ENCODE measurements around the gene WDR86. TPM values are rescaled to one million over a fixed set of nuclear protein-coding genes. Genes with fewer than 3 reads are reported as not detected.

WDR86 gene
- total RNA-seq, 1 donor from 2014 or later: not detected

DNA sequence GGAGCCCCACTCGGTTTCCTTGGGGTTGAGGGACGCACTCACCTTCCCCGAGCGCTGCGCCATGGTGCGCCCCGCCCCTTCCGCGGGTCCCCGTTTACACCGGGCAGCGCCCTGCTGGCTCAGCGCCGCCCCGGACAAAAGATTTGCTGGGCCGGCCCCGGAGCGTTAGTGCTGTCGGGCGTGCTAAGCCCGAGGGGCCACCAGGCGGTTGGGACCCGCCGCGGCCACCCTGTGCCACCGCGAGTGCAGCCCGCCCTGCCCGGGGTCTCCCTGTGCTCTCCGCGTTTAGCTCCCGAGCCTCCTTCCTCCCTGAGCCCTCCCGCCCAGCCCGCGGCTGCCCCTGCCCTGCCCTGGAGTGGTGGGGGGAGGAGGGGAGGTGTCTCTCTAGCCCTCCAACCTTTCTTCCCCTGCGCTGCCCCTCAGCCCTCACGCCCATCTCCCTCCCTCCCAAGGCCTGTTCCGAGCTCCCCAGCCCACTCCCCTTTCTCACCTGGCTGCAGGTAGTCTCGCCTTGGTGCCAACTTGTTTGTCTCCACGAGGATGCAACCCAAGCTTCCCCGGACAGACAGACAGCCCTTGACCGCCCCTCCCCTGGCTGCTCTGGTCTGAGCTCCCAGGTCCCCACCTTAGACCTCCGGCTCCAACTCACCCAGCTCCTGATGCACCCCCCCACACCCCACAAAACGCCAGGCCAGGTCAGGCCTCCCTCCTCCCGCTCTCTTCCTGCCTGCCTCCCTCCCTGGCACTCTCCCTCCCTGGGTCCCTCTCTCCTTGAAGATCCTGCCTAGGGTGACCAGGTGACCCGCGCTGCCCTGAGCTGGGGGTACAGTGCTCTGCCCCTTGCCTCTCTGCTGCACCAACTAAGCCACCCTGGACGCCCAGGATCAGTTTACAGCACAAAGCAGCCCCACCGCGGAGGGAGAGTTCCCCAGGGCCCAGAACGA lies 30.3 kb upstream of the WDR86 start, which contains the start of gene CRYGN:
TSS of gene CRYGN (minus strand) at position 287 of the 944 bp plus-strand sequence. CDS start at position 63, 224 bp downstream.
- no peak for DNase-seq

- no peak for DNase-seq
Observed at GRCh38 chr7:151438864-151439601, 29.2 kb upstream of the WDR86 start.

DNA sequence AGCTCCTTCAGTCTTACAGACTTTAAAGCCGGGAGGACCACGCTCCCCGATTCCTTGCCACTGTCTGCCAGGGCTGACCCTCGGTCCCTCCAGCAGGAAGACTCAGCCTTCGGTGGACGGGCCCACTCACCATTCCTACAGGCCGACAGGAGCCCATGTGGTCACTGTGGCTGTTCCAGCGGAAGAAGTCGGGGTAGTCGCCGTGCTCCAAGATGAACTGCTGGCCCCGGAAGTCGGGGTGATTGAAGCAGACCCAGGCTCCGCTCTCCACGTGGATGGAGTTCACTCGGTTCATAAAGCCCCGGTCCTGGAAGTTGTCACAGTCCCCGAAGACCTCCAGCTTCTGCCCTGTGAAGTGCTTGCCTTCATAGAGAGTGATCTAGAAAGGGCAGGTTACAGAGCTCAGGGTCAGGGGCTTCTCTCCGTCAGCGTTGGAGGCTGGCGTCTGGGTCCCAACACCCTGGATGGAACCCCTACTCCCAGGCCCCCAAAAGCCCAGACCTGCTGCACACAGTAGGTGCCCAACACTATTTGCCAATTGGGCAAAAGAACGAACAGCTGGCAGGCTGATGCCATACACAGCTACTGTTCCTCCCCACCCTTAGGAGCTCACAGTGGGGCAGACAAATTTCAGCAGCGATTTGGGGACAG lies 28.2 kb upstream of the WDR86 start:
- DNase-seq: no peak

DNA sequence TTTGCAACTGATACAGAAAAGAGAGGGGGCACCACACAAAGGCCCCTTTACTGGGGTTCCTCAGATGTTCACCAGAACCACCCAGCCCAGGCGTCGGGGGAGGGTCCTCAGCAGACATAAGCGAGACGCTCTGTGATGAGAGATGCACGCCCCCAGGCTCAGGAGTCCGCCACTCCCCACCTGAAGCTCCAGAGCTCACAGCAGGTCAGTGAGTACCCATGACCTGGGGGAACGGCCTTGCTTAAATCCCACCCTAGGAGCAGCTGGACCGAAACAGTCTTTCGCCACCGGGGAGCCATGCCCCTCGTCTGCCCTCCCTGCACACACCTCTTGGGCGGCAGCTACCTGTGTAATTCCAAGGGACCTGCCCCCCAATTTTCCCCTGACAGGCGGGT lies 27.3 kb upstream of the WDR86 start:
- DNase-seq: no peak

DNA sequence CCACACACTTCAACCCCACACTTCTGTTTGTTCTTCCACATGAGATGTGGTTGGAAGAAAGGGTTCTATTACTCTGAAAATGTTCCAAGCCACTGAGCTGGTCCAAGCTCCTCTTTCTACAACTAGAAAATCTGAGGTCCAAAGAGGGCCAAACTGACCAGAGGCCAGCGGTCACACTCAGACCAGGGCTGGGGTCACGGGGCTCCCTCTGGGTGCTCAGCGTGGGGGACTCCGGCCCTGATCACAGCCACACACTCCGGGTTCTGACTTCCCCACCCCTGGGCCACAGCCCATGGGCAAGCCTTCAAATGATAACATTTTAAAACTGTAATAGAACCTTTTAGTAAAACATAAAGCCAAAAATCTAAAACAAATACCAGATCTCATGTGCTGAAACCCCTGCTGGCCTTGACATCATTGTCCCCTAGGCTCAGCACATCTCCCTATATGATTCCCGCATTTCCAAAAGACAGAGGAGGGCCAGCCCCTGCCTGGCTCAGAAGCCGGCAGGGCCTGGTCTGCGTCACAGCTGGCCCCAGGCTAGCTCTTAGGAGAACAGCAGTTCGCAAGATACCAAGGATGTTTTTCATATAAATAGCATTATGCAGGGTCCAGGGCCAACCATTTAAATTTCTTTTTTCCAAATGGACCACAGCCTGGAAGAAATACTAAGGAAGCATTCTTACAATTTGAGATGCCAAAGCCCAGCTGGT lies 26.8 kb upstream of the WDR86 start:
- no peak for DNase-seq

GRCh38 chr7:151435971-151436370 lies 26.1 kb upstream of the WDR86 start:
- DNase-seq: no peak

- DNase-seq: no peak
Observed at GRCh38 chr7:151435103-151435916, 25.5 kb upstream of the WDR86 start.

GRCh38 chr7:151434549-151434948 lies 24.7 kb upstream of the WDR86 start:
- no peak for DNase-seq

- no peak for DNase-seq
Observed at GRCh38 chr7:151433721-151434400, 24.0 kb upstream of the WDR86 start.

- no peak for DNase-seq
Observed at GRCh38 chr7:151432658-151433521, 23.1 kb upstream of the WDR86 start.

DNA sequence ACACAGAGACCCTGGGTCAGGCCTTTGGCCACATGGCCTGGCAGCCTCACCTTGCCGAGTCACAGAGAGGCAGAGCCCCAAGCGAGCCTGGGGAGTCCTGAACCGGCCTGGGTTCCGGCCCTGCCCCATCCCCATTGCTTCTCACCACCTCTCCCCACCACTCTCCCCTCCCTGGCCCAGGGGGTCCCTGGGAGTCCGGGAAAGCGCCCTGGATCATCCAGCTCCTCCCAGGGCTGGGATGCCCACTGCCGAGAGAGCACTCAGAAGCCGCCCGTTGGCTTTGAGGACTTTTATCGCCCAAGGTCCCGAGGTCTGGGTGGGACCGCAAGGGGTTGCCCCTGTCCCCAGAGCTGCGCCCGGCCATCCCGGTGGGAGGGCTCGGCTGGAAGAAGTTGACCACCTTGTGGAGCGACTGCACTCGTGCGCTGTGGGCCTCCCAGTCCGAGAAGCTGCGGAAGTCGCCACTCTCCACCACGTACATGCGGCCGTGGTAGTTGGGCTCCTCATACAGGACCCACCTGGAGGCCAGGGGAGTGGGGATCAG lies 22.0 kb upstream of the WDR86 start:
- no peak for DNase-seq

DNA sequence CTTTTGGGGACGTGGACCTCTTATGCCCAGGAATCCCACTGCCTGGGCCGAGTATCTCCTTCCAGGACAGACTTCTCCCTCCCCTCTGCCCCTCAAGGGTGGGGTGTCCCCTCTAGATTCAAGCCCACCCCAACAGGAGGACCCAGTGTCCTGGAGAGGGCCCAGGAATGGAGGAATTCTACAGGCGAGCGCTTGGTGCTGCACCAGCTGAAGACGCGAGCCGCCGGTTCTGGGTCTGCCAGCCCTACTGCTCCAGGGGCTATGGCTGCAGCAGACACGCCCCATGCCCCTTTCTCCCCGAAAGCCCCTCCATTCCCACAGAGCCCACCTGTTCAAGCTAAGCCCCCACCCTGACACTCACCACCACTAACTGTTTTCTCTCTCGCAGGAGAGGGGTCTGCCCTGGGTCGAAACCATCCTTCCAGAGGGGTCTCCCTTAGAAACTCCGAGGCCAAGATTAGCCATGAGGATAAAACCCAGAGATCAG lies 21.5 kb upstream of the WDR86 start:
- no peak for DNase-seq

GRCh38 chr7:151430391-151431205 lies 20.8 kb upstream of the WDR86 start:
- DNase-seq: no peak

DNA sequence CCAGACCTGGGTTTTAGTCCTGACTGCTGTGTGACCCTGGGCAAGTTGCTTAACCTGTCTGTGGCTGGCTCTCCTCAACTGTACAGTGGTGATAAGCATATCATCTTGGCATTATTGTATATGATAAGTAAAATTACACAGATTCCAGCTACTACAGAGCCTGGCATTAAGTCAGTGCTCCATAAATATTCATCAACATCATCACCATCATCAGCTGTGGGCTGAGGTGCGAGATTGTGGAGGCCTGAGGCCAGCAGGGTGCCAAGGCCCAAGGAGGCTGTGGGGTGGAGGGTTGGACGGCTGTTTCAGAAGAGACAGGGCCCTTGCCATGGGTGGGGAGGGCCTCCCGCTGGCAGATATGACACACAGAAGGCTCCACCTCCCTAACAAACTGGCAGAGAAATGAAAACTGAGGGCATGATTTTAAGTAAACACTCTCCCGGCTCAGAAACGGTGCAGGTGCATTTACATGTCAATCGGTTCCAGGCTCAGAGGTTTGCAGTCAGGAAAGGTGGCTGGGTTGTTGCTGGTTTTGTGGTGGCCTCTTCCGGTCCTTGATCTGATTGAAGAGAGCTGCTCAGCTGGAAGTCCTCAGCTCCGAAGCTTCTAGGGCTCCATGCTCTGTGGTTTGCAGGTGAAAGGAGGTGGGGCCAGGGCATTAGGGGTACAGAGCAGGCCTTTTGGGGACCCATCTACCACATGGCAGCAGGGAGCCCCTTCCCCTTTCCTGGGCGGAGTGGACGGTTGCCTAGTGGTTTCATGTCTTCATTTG lies 19.9 kb upstream of the WDR86 start:
- no peak for DNase-seq

DNA sequence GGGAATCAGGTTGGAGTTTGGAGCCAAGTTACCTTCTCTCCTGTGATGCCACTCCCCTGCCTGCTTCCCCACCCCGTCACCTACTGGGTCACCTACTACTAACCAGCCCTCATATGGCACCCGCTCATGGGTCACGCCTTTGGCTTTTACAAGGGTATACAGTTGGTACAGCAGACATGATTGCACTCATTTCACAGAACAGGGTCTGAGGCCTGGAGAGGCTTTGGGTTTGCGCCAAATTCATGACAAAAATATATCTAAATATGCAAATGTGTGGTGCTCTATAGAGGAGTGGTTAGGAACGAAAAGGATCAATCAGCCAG lies 19.4 kb upstream of the WDR86 start:
- DNase-seq: no peak

DNA sequence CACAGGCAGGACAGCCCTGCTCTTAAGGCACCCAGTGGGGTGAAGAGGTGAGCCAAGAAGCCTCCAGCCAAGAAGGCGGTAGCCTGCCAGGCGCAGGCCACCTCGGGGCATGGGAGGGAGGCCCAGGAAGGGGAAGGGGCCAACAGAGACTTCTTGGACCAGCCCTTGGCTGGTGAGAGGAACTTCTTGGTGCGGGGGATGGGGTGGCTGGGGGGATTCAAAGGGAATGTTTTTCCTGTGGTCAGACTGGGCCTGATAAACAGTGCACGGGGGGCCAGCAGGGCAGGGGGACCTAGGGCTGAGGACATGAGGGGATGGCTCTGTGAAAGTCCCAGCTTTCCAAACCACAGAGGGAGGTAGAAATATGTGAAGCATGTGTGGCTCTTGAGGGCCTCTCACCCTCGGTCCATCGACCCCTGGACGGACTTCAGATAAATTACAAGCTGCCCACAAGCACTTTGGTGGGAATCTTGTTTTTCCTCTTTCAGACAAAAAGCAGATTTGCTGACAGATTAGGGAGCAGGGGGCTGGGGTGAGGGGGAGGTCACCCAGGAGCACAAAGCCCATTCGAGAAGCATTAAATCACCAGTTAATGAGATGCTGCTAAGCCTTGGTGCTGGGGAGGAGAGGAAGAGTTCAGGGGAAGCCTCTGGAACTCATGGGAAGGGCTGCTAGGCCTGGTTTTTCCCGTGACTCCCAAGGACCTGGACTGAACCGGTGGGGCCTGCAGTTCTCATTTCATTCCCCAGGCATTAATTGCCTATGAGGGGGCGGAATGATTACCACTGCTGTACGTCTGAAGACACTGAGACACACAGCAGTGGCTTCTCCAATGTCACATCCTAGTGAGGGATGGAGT lies 18.8 kb upstream of the WDR86 start:
- no peak for DNase-seq
